NCI-H2029 treated with DMSO at 0.1 percent for 48 hours (cell line): ENCODE data around the gene COIL.
A peak's percentile ranks its signal among the peaks of the same experiment; 100 is the strongest.
"Not testable (repeated sequence)": the region's sequence is repeated elsewhere in the genome, so short reads cannot be mapped to it uniquely, and the experiment has no call there.

Source experiments
- DNase-seq: peaks from one replicate; lab custom pipeline; 2025; lab: John Stamatoyannopoulos, UW

COIL gene

DNA sequence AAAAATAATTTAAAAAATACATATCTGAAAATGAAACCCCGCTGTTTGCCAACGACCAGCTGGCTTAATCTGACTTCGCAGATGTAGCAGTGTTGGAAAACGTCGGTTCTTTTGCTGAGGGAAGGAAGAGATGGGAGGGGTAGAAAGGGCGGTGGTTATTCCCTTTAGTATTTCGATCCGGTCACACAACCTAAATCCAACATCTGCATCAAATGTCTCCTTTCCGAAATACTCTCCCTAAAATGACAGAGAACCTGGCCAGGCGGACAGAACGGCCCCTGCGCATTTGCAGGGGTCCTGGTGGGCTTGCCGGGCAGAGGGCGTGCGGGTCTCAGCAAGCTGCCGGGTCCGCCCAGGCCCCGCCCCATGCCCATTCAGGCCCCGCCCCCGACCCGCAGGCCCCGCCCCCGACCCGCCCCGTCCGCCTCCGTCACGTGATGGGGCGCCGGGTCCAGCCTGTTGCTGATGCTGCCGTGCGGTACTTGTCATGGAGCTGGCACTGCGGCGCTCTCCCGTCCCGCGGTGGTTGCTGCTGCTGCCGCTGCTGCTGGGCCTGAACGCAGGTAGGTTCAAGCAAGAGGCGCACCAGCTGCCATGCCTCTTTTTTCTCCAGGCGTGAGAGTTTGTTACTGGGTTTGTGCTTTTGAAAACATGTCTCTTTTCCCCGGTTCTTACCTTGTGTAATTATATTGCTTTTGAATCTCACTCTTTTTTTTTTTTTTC, 17.0 kb upstream of the COIL start, which contains the start of gene SCPEP1:
Gene SCPEP1, plus strand, starts transcription at position 459 of the 723 bp plus-strand sequence. Its CDS starts 29 bp downstream, at position 488.
- DNase-seq, result peak; percentile 34

GRCh38 chr17:56976941-56977608, 16.2 kb upstream of the COIL start:
- no peak for DNase-seq

DNA sequence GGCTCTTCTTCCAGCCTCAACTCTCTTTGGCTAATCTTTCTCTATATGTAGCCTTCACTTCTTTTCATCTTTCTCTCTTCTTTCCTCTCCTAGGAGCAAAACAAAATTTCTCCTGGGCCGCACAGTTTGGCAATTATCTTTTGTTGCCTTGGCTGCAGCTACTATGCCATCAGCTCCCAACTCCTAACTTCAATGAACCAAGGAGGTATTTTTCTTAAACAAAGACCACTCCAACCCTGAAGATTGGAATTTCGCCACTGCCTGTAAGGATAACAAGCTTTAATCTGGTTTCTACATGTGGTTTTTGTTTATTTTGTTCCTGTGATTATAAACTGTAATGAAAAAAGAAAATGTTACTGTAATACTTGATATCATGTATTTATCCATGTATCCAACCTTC, 14.8 kb upstream of the COIL start:
- DNase-seq, result no peak

GRCh38 chr17:56974055-56974454, 13.2 kb upstream of the COIL start:
- no peak for DNase-seq

DNA sequence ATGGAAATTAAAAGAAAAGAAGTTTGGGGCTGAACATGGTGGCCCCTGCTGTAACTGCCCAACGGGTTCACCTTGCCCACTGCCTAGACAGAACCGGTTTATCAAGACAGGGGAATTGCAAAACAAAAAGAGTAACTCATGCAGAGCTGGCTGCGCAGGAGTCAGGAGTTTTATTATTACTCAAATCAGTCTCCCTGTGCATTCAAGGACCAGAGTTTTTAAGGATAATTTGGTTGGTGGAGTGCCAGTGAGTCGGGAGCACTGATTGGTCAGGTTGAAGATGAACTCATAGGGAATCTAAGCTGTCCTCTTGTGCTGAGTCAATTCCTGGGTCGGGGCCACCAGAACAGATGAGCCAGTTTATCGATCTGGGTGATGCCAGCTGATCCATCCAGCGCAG, 12.7 kb upstream of the COIL start:
- no peak for DNase-seq

DNA sequence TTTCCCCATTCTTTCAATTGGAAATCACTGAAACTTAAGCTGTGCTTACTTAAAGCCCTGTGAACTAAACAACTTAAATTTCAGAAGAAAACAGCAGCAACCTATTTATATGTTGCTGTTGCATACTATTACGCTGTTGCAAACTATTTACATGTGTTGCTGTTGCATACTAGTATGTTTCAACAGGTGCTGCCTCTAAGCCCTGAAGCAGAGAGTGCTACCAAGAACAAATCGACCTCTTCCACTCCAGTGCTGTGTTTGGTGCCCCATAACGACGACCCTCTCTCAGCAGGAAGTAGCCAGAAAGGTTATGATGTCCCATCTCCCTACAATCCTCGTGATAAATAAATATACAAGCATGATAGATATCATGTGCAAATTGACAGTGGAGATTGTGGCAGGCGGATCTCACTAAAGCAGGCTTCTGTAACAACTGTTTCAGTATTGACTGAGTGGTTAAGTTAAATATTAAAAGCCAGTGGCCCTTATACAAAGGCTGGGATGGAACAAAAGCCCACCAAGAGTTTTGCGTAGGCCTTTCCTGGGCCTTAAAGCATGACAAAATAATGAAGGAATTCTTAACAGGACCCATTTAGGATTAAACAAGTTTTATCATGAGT, 11.4 kb upstream of the COIL start:
- no peak for DNase-seq

GRCh38 chr17:56970974-56971373, 10.1 kb upstream of the COIL start:
- DNase-seq, result no peak

DNA sequence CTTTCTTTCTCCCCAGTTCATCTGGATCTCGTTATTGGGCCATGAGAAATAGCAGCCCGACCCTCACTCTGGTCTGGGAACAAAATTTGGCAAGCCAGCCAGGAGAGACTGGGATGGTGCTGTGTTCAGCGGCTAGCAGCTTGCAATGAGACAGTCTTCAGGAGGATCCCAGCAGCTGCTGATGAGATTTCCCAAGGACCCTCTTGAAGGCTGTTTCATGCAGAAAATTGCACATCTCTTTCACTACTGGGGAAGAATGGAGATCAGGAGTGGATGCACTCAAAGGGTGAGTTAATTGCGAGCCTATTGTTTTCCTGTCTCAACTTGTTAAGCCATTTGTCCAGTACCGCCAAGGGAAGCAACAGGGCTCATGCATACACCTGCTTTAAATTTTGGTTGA, 5.5 kb upstream of the COIL start:
- DNase-seq, result no peak

GRCh38 chr17:56965681-56966080, 4.8 kb upstream of the COIL start:
- DNase-seq, result not testable (repeated sequence)

- not testable (repeated sequence) for DNase-seq
Measured at GRCh38 chr17:56965241-56965640, 4.4 kb upstream of the COIL start.

DNA sequence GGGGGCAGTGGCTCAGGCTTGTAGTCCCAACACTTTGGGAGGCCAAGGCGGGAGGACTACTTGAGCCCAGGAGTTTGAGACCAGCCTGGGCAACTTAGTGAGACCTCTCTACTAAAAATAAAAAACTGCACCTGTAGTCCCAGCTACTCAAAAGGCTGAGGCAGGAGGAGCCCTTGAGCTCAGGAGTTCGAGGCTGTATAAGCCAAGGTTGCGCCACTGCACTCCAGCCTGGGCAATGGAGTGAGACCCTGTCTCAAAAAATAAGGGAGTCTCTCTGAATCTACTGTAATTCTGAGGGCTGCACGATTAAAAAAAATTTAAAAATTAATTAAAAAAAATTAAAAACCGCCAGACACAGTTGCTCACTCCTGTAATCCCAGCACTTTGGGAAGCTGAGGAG, 3.9 kb downstream of the COIL start:
- DNase-seq, result no peak

- no peak for DNase-seq
Measured at GRCh38 chr17:56949595-56949994, 11.3 kb downstream of the COIL start.

GRCh38 chr17:56948491-56948890, 12.4 kb downstream of the COIL start:
- DNase-seq, result no peak

GRCh38 chr17:56947741-56948140, 13.1 kb downstream of the COIL start:
- DNase-seq, result no peak

- DNase-seq, result no peak
Measured at GRCh38 chr17:56945938-56946505, 14.8 kb downstream of the COIL start.

DNA sequence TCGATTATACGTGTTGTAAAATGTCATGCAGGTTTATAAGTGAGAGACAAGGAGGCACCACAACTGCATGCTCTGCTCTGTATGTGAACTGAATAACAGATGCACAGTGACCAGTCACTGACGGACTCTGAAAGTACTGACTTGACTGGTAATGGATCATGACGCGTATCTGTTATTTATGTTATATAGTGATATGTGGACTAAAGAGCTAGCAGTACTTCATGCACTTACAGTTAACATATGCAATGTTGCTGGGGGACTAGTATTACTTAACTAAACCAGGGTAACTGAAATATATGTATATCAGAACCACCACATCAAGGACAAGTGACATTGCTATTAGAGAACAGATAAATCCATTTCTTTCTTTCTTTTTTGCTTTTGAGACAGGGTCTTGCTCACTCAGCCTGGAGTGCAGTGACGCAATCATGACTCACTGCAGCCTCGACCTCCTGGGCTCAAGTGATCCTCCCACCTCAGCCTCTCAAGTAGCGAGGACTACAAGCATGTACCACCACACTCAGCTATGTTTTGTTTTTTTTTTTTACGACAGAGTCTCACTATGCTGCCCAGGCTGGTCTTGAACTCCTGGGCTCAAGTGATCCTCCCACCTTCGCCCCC, 17.2 kb downstream of the COIL start:
- no peak for DNase-seq

GRCh38 chr17:56939869-56940484, 20.9 kb downstream of the COIL start:
- DNase-seq, result peak; percentile 52

DNA sequence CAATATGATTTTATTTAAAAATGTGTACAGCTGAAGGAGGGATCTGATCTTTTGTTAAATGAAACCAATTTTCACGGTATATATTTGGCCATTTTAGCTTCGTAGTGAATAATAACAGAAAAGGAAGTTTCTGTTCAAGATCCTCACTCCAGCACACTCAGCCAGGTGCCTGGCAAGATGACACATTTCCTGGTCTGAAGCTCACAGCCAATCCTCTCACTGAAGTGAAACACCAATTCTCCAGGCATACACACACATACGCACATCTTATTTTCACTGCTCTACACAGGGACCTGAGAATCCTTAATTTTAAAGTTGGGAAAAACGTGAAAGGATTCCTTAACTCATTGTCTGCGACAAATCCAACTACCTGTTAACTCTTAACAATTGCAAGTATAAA, 22.6 kb downstream of the COIL start:
- not testable (repeated sequence) for DNase-seq

DNA sequence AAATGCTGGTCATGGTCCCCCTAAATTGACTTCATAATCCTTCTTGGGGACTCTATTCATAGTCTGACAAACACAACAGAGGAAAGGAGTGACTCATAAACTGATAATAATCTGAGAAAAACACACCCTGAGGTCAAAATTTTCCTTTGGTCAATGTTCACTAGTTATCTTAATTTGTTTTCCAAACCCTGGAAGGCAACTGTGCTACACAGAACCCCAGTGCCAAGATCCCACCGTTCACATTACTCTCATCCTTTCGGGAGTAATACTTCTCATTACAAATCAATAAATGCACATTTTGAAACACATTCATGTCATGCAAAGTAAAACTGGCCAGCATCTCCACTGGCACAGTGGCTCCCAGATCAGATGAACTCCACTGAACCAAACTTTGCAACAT, 23.2 kb downstream of the COIL start:
- DNase-seq, result no peak

- DNase-seq, result no peak
Measured at GRCh38 chr17:56936697-56937322, 24.0 kb downstream of the COIL start.

GRCh38 chr17:56935461-56935860, 25.4 kb downstream of the COIL start:
- DNase-seq, result no peak
